Renal pelvis (tissue), 12 donors: ENCODE measurements around the gene VWC2L. TPM values are rescaled to one million over a fixed set of nuclear protein-coding genes. Genes with fewer than 3 reads are reported as not detected.

Experiments used
- DNase-seq: peaks from one replicate; pipeline ENCODE4 v3.0.0-alpha.2; 2013
- long read RNA-seq, 16 experiments: transcript quantifications; one replicate each; lab custom pipeline, GENCODE V29; 2026
- polyA plus RNA-seq, 3 donors: library from polyadenylated mRNA; unstranded; fragments of 120-200 nt; gene quantifications; one replicate each; pipeline ENCODE4 v1.2.1, GENCODE V29; 2013; ENCODE audit not compliant: insufficient read length in 3 of 3

The VWC2L gene
- under 1 TPM; 0.04 to 0.22 (median 0.16) TPM for polyA plus RNA-seq
- long read RNA-seq, donor 1: 0 reads
- long read RNA-seq, donor 2: 0 reads
- long read RNA-seq, donor 3: 0 reads
- long read RNA-seq, donor 4: 0 reads
- long read RNA-seq, donor 5: 0 reads
- long read RNA-seq, donor 6: 0 reads
- long read RNA-seq, donor 7: 0 reads
- long read RNA-seq, donor 8: 0 reads
- long read RNA-seq, donor 9: 0 reads
- long read RNA-seq, donor 10: 0 reads
- long read RNA-seq, donor 11: 0 reads
- long read RNA-seq, donor 12: 0 reads
- long read RNA-seq, donor 13: 0 reads
- long read RNA-seq, donor 14: 0 reads
- long read RNA-seq, donor 15: 0 reads
- long read RNA-seq, donor 16: 0 reads

GRCh38 chr2:214410918-214411554, at the start of gene VWC2L:
Gene VWC2L, plus strand, starts transcription at chr2:214411054. Its CDS starts 3,140 bp downstream, at chr2:214414194.
- DNase-seq: peak; percentile 87

GRCh38 chr2:214361116-214361515, 49.7 kb upstream of the VWC2L start:
- DNase-seq: no peak

GRCh38 chr2:214365549-214365948, 45.3 kb upstream of the VWC2L start:
- DNase-seq: no peak

- DNase-seq: no peak
These were observed 43.7 kb upstream of the VWC2L start for GRCh38 chr2:214367171-214367570.

- no peak for DNase-seq
These were observed 34.1 kb upstream of the VWC2L start for GRCh38 chr2:214376618-214377285.

- DNase-seq: no peak
These were observed 33.6 kb upstream of the VWC2L start for GRCh38 chr2:214377286-214377624.

- DNase-seq: no peak
These were observed 32.3 kb upstream of the VWC2L start for GRCh38 chr2:214378455-214379103.

GRCh38 chr2:214379227-214379626, 31.6 kb upstream of the VWC2L start:
- no peak for DNase-seq

GRCh38 chr2:214380681-214381080, 30.2 kb upstream of the VWC2L start:
- DNase-seq: no peak

- no peak for DNase-seq
These were observed 28.6 kb upstream of the VWC2L start for GRCh38 chr2:214382229-214382628.

- DNase-seq: no peak
These were observed 24.1 kb upstream of the VWC2L start for GRCh38 chr2:214386720-214387119.

GRCh38 chr2:214389334-214389733, 21.5 kb upstream of the VWC2L start:
- no peak for DNase-seq

GRCh38 chr2:214393796-214394195, 17.1 kb upstream of the VWC2L start:
- no peak for DNase-seq

GRCh38 chr2:214395040-214395439, 15.8 kb upstream of the VWC2L start:
- no peak for DNase-seq

- DNase-seq: no peak
These were observed 9.3 kb upstream of the VWC2L start for GRCh38 chr2:214401580-214401979.

GRCh38 chr2:214410128-214410775, 602 bp upstream of the VWC2L start:
- no peak for DNase-seq

GRCh38 chr2:214412679-214413078, 1.8 kb downstream of the VWC2L start:
- no peak for DNase-seq

- no peak for DNase-seq
These were observed 25.6 kb downstream of the VWC2L start for GRCh38 chr2:214436470-214436869.

- no peak for DNase-seq
These were observed 39.5 kb downstream of the VWC2L start for GRCh38 chr2:214450118-214450894.

GRCh38 chr2:214451516-214452275, 40.8 kb downstream of the VWC2L start:
- no peak for DNase-seq
